Testis (tissue), 3 donors: ENCODE results near the gene EFNA2. TPM values are rescaled to one million over a fixed set of nuclear protein-coding genes. Genes with fewer than 3 reads are reported as not detected.
"Not testable (repeated sequence)": the region's sequence is repeated elsewhere in the genome, so short reads cannot be mapped to it uniquely, and the experiment has no call there.

Experiments used
- DNase-seq: peaks from one replicate; pipeline ENCODE4 v3.0.0-alpha.2; 2019
- H3K27ac ChIP-seq, 2 donors: fragments of 200-600 bp; sonication (generic); one replicate each; pipeline ENCODE4 v1.5.1; 2019
- H3K27me3 ChIP-seq: fragments of 200-600 bp; sonication (generic); one replicate; pipeline ENCODE4 v1.5.1; 2019
- H3K36me3 ChIP-seq: fragments of 200-600 bp; sonication (generic); one replicate; pipeline ENCODE4 v1.5.1; 2017; ENCODE audit warnings: low read depth; ENCODE audit errors: missing control alignments
- H3K4me1 ChIP-seq: fragments of 200-600 bp; sonication (generic); one replicate; pipeline ENCODE4 v1.5.1; 2019
- H3K4me3 ChIP-seq, 2 donors: fragments of 200-600 bp; sonication (generic); one replicate each; pipeline ENCODE4 v1.5.1; 2017 to 2019
- H3K9me3 ChIP-seq: fragments of 200-600 bp; sonication (generic); one replicate; pipeline ENCODE4 v1.5.1; 2017
- CTCF ChIP-seq, 3 experiments: fragments of 450-650 bp in 2 of 3; fragments of 200-600 bp in 1 of 3; sonication (generic) in 1 of 3; IDR thresholded peaks; one replicate each; pipeline ENCODE4 v1.5.1; 2016 to 2019; ENCODE audit warnings: antibody characterized with exemption in 3 of 3, mild to moderate bottlenecking in 2 of 3, moderate library complexity in 1 of 3
- POLR2A ChIP-seq: fragments of 450-650 bp; IDR thresholded peaks from one replicate; pipeline ENCODE4 v1.6.1; 2017; ENCODE audit warnings: antibody characterized with exemption, mild to moderate bottlenecking, moderate library complexity
- WGBS, 2 donors: methylation state at CpG; one replicate each; pipeline ENCODE4 v1.1.5; 2018; 5-methylcytosine and 5-hydroxymethylcytosine counted together
- intact Hi-C: fragments of 100-400 bp; cut with DNase I; formaldehyde crosslinking; loops from one replicate; pipeline ENCODE4 v1.15.1; 2023; ENCODE audit warnings: low total_unique reads
- polyA plus RNA-seq: library from polyadenylated mRNA; stranded (reverse); fragments of 350-450 nt; fragmentation: Illumina TruSeq; extraction: RNeasy Lipid Tissue Mini Kit (QIAGEN cat#74804); gene quantifications from one replicate; pipeline ENCODE4 v1.2.3, GENCODE V29; 2014; ENCODE audit warnings: low read depth, low replicate concordance; ENCODE audit not compliant: insufficient read depth
- total RNA-seq, 2 donors: library from RNA; depleted of rRNA; stranded (reverse); fragments of >200 nt; gene quantifications; one replicate each; pipeline ENCODE4 v1.2.3, GENCODE V29; 2016

EFNA2 gene
- total and polyA plus RNA-seq, 3 donors from 2014 or later: 0.61 to 2.9 (median 1.5) TPM

- peak overlapping the region; percentile 79 to 99 for H3K27ac ChIP-seq
- H3K27me3 ChIP-seq: no peaks in the 10 kb centered on the region
- 35 to 52% methylated on average over 5 to 26 of the region's 26 CpGs for WGBS, 2 donors
- DNase-seq: peak; percentile 88
- H3K9me3 ChIP-seq: no peaks in the 10 kb centered on the region
- H3K36me3 ChIP-seq: no peaks in the 10 kb centered on the region
- TF ChIP-seq CTCF (IDR thresholded peaks at IDR 0.05): no peak
- TF ChIP-seq POLR2A: no peak
- no peak overlapping the region for H3K4me3 ChIP-seq
- H3K4me1 ChIP-seq: peaks cover 63% of the 10 kb centered on the region
- intact Hi-C loops: no loop called here
These were observed 40.0 kb upstream of the EFNA2 start for GRCh38 chr19:1245494-1246264.

GRCh38 chr19:1246265-1247087, 39.2 kb upstream of the EFNA2 start:
- DNase-seq, H3K36me3 ChIP-seq: not testable (repeated sequence)

GRCh38 chr19:1247748-1248138, 37.9 kb upstream of the EFNA2 start:
- WGBS, 2 donors: 69 to 76% methylated on average over 8 of the region's 8 CpGs
- intact Hi-C loops: no loop called here
- peaks cover 64% of the 10 kb centered on the region for H3K4me1 ChIP-seq
- no peaks in the 10 kb centered on the region for H3K27me3 ChIP-seq
- TF ChIP-seq CTCF (IDR thresholded peaks at IDR 0.05) (no peak), POLR2A (no peak)
- peak overlapping the region in 1 of 2 donors; percentile 82 for H3K4me3 ChIP-seq
- H3K9me3 ChIP-seq: no peaks in the 10 kb centered on the region
- no peaks in the 10 kb centered on the region for H3K36me3 ChIP-seq
- DNase-seq: no peak
- H3K27ac ChIP-seq: peak overlapping the region; percentile 97 to 99

More at GRCh38 chr19:1246265-1247087, 39.2 kb upstream of the EFNA2 start:
- intact Hi-C loops, H3K9me3 ChIP-seq, H3K4me3 ChIP-seq, H3K27me3 ChIP-seq: not testable (repeated sequence)
- 58 to 69% methylated on average over 21 to 22 of the region's 27 CpGs for WGBS, 2 donors
- H3K27ac ChIP-seq: peak overlapping the region; percentile 79 to 99
- H3K4me1 ChIP-seq: peaks cover 60% of the 10 kb centered on the region

- intact Hi-C loops: no loop called here
- Histone ChIP-seq H3K27ac (peak within 1 kb of the TSS; percentile 97 to 99), H3K9me3 (no peaks in the 10 kb centered on the region), H3K27me3 (no peaks in the 10 kb centered on the region), H3K36me3 (no peaks in the 10 kb centered on the region), H3K4me1 (peaks cover 66% of the 10 kb centered on the region), H3K4me3 (peak within 1 kb of the TSS; percentile 78 to 82)
- peak; percentile 80 for DNase-seq
- TF ChIP-seq CTCF (IDR thresholded peaks at IDR 0.05) (no peak), POLR2A (no peak)
- WGBS, 2 donors: 10% methylated on average over 12 of the region's 60 CpGs; no CpG with 5 or more reads in 1 of the 2 donors
These were observed 37.4 kb upstream of the EFNA2 start, which contains the start of gene MIDN for GRCh38 chr19:1248139-1248785. TSS of gene MIDN (plus strand) at chr19:1248583. CDS start at chr19:1250297, 1,714 bp downstream.
